AG08396 (cell line): ENCODE data around the gene CUEDC2.

Source experiments
- DNase-seq: peaks from one replicate; pipeline ENCODE4 v3.0.0; 2012; ENCODE audit warnings: low spot score, mixed read lengths

CUEDC2 gene

GRCh38 chr10:102432162-102432950, at the start of gene CUEDC2:
CUEDC2 (minus strand) TSS chr10:102432574; CDS start chr10:102425188, 7,386 bp downstream.
- DNase-seq = peak; percentile 94

- DNase-seq = no peak
Observed at GRCh38 chr10:102480396-102480795, 48.0 kb upstream of the CUEDC2 start.

GRCh38 chr10:102479651-102480050, 47.3 kb upstream of the CUEDC2 start:
- DNase-seq = no peak

DNA sequence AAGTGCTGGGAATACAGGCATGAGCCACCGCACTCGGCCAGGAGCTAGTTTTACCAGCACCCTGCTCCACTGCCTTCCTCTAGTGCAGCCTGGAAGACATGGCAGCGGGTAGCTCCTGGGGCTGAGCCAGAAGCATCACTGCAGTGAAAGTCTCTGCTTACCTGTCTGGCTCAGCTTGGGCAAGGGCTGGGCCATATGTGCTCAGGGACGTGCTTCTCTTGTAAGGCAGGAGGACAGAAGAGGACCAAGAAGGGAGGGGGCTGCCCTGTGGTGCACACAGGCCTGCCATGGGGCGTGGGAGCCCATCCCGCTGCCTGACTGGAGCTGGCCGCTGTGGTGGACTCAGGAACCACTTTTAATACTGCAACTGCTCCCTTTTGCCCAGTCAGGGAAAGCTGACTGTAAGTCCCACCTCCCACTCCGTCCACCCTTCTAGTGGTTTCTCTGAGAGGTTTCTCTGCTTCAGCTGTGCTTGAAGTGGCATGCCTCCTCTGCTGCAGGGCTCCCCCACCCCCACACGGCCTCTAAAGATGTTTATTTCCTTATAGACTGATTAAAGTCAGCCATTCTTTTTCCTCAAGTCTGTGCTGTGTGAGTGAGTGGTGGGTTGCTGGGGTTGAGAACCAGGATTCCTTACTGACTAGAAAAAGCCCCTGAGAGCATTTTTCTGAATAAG, 44.2 kb upstream of the CUEDC2 start:
- DNase-seq = no peak

DNA sequence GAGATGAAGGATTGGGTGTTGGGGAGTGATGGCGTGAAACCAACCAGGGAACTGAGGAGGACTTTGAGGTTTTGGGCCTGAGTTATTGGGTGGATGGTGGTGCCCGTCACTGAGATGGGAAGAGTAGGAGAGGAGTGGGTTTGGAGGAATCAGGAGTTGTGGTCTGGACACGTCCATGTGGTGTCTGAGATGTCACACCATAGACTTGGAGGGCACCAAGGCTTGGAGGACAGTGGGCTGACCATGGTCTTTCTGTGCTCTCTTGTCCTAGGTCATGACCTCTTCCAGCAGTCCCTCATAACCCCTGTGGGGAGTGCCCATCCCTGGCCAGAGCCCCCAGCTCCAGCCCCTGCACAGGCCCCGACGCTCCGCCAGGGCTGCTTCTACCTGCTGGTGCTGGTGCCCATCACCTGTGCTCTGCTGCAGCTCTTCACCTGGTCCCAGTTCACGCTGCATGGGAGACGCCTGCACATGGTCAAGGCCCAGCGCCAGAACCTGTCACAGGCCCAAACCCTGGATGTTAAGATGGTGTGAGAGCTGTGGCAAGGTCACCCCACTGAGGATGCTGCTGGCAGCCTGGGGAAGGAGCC, 43.2 kb upstream of the CUEDC2 start:
- DNase-seq = no peak

DNA sequence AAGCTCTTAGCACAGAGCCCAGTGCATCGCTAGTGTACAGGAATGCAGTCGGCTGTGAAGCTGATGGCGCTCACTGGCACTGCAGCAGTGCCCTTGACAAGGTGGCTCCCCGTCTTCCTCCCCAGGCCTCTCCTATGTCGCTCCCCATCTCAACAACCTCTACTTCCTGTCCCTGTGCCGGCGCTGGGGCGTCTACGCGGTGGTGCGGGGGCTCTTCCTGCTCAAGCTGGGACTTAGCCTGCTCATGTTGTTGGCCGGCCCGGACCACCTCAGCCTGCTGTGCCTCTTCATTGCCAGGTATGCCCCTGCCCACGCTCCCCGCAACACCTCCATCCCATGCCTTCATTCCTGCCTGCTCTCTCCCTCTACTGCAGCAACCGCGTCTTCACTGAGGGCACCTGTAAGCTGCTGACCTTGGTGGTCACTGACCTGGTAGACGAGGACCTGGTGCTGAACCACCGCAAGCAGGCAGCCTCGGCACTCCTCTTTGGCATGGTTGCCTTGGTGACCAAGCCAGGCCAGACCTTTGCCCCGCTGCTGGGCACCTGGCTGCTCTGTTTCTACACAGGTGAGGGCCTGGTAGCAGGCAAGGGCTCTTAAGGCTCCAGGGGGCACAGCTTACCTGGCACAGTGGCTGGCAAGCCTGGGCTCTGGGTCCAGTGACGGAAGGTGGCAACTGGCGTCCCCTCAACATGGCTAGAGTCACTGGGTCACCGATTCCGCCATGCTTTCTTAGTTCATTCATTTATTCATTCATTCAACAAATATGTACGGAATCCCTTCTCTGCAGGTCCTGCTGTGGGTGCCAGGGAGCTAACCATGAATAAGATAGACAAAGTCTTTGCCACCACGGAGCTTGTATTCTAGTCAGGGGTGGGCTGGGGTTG, 41.3 kb upstream of the CUEDC2 start:
- no peak for DNase-seq

DNA sequence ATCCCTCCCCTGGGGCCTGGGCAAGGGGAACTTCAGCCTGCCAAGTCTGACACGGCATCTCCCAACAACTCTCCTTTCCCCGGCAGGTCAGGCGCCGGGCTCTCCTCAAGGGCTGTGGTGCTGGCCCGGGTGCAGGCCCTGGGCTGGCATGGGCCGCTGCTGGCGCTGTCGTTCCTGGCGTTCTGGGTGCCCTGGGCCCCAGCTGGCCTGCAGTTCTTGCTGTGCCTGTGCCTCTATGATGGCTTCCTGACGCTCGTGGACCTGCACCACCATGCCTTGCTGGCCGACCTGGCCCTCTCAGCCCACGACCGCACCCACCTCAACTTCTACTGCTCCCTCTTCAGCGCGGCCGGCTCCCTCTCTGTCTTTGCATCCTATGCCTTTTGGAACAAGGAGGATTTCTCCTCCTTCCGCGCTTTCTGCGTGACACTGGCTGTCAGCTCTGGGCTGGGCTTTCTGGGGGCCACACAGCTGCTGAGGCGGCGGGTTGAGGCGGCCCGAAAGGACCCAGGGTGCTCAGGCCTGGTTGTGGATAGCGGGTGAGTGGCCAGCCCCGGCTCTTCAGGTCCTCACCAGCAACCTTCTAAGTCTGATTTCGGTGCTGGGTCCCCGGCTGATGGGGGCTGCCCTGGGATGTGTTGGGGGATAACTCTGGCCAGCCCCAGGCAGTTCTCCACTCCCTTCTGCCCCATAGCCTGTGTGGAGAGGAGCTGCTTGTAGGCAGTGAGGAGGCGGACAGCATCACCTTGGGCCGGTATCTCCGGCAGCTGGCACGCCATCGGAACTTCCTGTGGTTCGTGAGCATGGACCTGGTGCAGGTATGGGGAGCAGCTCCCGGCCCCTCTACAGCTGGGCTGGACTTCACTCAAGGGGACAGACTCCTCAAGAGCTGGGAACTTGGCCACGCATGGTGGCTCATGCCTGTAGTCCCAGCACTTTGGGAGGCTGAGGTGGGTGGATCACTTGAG, 38.5 kb upstream of the CUEDC2 start:
- no peak for DNase-seq

- DNase-seq = no peak
Observed at GRCh38 chr10:102468683-102469082, 36.3 kb upstream of the CUEDC2 start.

DNA sequence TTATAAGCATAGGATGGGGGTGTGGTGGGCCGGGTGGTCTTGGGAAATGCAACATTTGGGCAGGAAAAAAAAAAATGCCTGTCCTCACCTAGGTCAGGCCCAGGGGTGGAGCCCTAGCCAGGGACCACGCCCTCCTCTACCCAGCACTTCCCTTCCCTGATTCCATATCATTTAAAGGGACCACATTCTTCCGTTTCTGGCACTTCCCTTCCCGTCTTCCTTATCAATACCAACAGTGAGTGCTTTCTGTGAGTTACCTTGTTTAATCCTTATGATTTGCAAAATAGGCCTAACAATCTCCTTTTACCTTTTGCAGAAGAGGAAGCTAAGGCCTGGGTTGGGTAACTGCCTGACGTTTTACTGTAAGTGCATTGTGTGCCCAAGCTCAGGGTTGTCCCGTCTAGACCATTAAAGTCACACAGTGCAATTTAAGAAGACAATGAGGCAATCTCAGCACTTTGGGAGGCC, 35.6 kb upstream of the CUEDC2 start:
- DNase-seq = no peak

- DNase-seq = no peak
Observed at GRCh38 chr10:102467318-102467717, 34.9 kb upstream of the CUEDC2 start.

DNA sequence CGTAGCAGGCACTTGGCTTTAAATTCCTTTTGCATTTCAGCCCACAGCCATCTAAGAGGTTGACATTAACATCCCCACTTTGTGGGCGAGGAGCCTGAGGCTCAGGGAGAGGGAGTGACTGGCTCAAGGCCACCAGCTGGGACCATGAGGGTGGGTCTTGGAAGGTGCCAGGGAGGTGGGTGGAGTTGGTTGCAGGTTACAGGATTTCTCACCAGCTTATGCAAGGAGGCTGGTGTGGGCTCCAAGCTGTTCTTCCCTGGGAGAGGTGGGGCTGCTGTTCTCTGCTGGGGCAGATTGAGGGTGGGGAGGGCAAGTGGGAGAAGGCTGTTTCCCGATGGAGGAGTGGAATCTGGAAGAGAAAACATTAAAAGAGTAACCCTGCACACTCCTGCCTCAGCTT, 33.1 kb upstream of the CUEDC2 start:
- no peak for DNase-seq

DNA sequence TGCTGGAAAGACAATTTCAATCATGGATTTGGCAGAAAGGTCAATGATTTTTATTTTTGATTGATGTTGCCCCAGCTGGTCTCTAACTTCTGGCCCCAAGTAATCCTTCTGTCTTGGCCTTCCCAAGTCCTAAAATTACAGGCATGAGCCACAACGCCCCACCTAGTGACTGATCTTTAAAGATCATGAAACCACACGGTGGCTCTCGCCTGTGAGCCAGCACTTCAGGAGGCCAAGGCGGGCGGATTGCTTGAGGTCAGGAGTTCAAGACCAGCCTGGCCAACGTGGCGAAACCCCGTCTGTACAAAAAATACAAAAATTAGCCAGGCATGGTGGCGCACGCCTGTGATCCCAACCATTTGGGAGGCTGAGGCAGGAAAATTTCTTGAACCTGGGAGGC, 31.6 kb upstream of the CUEDC2 start:
- DNase-seq = no peak

- DNase-seq = no peak
Observed at GRCh38 chr10:102462512-102463054, 30.2 kb upstream of the CUEDC2 start.

- DNase-seq = peak; percentile 92
Observed at GRCh38 chr10:102461187-102462054, 29.0 kb upstream of the CUEDC2 start.

- DNase-seq = no peak
Observed at GRCh38 chr10:102460836-102461186, 28.4 kb upstream of the CUEDC2 start.

DNA sequence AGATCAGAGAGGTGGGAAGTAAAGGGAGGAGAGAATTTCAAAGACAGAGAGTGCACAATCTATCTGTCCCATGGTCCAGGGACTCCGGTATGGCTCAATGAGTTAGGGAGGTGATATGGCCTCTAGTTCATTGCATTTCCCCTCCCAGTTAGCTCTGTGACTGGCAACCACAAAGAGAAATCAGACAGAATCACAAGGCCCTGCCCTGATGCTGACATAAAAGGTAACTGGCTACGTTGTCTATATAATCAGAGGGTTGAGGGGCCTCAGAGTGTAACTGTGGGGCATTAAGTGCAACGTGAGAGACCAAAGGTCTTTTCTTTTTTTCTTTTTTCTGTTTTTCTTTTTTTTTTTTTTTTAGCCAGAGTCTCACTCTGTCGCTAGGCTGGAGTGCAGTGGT, 26.3 kb upstream of the CUEDC2 start:
- no peak for DNase-seq

DNA sequence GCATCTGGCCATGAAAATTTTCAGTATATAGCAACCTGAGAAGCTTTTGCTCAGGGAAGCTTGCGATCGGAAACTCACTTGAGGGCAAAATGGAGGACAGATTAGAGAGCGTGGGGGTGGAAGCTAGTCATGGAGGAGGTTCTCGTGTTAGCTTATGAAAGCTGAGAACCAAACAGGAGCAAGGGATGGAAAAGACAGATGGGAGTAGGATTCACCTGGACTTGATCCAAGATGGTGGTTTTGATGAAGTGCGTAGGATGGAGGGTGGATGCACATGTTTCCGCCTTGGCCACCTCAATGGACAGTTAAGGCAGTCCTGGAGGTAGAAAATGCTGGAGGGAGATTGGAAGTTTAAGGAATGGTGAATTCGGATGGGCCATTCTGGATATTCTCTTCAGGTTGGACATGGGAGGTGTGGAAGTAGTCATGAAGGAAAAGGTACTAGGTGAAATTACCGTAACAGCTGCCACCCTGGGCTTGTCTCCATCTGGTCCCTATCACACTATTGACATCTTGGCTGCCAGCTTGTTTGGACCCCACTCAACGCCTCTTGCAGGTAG, 25.3 kb upstream of the CUEDC2 start:
- no peak for DNase-seq

- DNase-seq = peak; percentile 61
Observed at GRCh38 chr10:102455893-102456471, 23.6 kb upstream of the CUEDC2 start.
